Uterus (tissue), 4 donors: ENCODE results near the gene MBNL1. TPM values are rescaled to one million over a fixed set of nuclear protein-coding genes. Genes with fewer than 3 reads are reported as not detected.

Source experiments
- DNase-seq, 2 donors: peaks; one replicate each; pipeline ENCODE4 v3.0.0-alpha.2; 2019 to 2020
- H3K27ac ChIP-seq, 2 donors: fragments of 200-600 bp; sonication (generic); 1 replicate in 1 of 2; 2 replicates in 1 of 2; pipeline ENCODE4 v1.5.1; 2016 to 2018
- H3K27me3 ChIP-seq, 2 donors: fragments of 200-600 bp; sonication (generic); one replicate each; pipeline ENCODE4 v1.5.1; 2018 to 2019; ENCODE audit warnings: control low read depth in 1 of 2
- H3K36me3 ChIP-seq, 2 donors: fragments of 200-600 bp; sonication (generic); one replicate each; pipeline ENCODE4 v1.5.1; 2019; ENCODE audit warnings: control low read depth in 1 of 2
- H3K4me1 ChIP-seq, 2 donors: fragments of 200-600 bp; sonication (generic); one replicate each; pipeline ENCODE4 v1.5.1; 2018 to 2019; ENCODE audit warnings: control low read depth in 1 of 2
- H3K4me3 ChIP-seq, 2 donors: fragments of 200-600 bp; sonication (generic); 1 replicate in 1 of 2; 2 replicates in 1 of 2; pipeline ENCODE4 v1.5.1; 2018 to 2019; ENCODE audit warnings: mild to moderate bottlenecking in 1 of 2
- H3K9me3 ChIP-seq, 2 donors: fragments of 200-600 bp; sonication (generic); one replicate each; pipeline ENCODE4 v1.5.1; 2019; ENCODE audit warnings: control low read depth in 1 of 2
- POLR2A ChIP-seq, 2 donors: fragments of 450-650 bp; IDR thresholded peaks; one replicate each; pipeline ENCODE4 v1.6.1; 2016; ENCODE audit warnings: antibody characterized with exemption in 2 of 2, mild to moderate bottlenecking in 1 of 2, moderate library complexity in 1 of 2
- intact Hi-C: fragments of 100-400 bp; cut with DNase I; formaldehyde crosslinking; loops from one replicate; pipeline ENCODE4 v1.15.1; 2023; ENCODE audit warnings: low total_unique reads
- total RNA-seq, 4 donors: library from RNA; depleted of rRNA in 3 of 4; stranded (reverse); fragments of >200 nt in 3 of 4; gene quantifications; one replicate each; pipeline versions ENCODE4 v1.1.0 to v1.2.4, GENCODE V29; 2014 to 2023
- TF ChIP-seq, protein P1 (sequence below), 4 experiments: fragments of 200-600 bp in 2 of 4; fragments of 450-650 bp in 2 of 4; sonication (generic) in 2 of 4; IDR thresholded peaks; one replicate each; pipeline ENCODE4 v1.5.1; 2016 to 2019; ENCODE audit warnings: antibody characterized with exemption in 4 of 4, mild to moderate bottlenecking in 2 of 4, moderate library complexity in 1 of 4
- donor health status: DM: yes; HTN: yes; CAD: no.

The MBNL1 gene
- total RNA-seq, 4 donors from 2014 or later = 219 to 470 (median 243) TPM

DNA sequence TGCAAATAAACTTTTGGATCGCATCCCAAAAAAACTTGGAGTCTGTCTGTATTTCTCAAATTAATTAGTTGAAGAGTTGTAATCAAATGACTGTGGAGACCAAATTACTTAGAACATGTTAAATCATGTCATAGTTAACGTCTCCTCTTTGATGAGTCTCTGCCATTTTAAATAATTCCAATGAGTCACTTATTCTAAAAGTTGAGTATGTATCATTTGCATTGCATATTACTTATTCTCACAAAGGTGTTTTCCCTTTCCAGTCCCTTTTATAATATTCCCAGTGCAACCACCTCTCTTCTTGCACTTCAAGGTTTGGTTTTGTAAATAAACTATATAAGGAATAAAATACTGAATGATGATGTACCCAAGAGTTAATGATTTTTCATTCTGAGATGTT lies 36.0 kb upstream of the MBNL1 start:
- Histone ChIP-seq H3K27me3 (no peaks in the 10 kb centered on the region), H3K27ac (no peak overlapping the region), H3K36me3 (no peaks in the 10 kb centered on the region), H3K9me3 (no peaks in the 10 kb centered on the region), H3K4me3 (no peak overlapping the region), H3K4me1 (no peaks in the 10 kb centered on the region)
- no peak for DNase-seq
- TF ChIP-seq, protein P1, sequence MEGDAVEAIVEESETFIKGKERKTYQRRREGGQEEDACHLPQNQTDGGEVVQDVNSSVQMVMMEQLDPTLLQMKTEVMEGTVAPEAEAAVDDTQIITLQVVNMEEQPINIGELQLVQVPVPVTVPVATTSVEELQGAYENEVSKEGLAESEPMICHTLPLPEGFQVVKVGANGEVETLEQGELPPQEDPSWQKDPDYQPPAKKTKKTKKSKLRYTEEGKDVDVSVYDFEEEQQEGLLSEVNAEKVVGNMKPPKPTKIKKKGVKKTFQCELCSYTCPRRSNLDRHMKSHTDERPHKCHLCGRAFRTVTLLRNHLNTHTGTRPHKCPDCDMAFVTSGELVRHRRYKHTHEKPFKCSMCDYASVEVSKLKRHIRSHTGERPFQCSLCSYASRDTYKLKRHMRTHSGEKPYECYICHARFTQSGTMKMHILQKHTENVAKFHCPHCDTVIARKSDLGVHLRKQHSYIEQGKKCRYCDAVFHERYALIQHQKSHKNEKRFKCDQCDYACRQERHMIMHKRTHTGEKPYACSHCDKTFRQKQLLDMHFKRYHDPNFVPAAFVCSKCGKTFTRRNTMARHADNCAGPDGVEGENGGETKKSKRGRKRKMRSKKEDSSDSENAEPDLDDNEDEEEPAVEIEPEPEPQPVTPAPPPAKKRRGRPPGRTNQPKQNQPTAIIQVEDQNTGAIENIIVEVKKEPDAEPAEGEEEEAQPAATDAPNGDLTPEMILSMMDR (IDR thresholded peaks at IDR 0.05) = no peak
- no peak for TF ChIP-seq POLR2A (IDR thresholded peaks at IDR 0.05)
- intact Hi-C loops = no loop called here

DNA sequence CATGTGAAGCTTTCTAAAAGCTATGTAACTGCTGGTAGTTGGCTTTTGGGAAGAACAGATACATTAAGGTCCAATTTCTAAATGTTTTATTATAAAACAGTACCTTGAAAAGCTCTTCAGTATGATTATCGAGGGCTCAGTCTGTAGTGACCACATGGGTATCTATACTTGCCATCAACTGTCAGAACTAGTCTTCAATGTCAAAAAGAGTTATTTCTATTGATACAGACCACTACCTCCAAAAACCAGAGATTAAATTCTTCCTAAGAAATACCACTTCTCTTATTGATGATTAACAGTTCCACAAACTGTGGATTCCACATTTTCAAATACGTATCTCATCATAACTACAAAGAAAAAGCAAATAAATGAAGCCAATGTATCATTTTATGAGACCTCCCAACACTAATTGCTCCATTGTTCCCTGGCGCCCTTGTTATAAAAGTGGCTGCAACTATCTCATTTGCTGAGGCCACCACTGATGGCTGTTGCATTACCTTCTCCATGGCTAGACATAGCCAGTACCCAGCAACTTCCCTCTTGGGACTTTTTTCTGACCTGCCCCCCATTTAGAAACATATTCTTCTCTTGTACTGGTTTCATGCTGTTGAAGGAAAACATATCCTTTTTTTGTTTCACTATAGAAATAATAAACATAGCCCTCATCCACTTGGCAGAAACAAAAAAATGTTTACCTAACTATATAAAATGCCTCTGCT lies 33.9 kb upstream of the MBNL1 start:
- no peaks in the 10 kb centered on the region for H3K4me1 ChIP-seq
- H3K36me3 ChIP-seq = peaks cover 0 to 2% of the 10 kb centered on the region in 2 donors
- no peaks in the 10 kb centered on the region for H3K27me3 ChIP-seq
- no peak overlapping the region for H3K27ac ChIP-seq
- no peak for DNase-seq
- no peak overlapping the region for H3K4me3 ChIP-seq
- intact Hi-C loops = no loop called here
- TF ChIP-seq, protein P1 (IDR thresholded peaks at IDR 0.05) = no peak
- TF ChIP-seq POLR2A (IDR thresholded peaks at IDR 0.05) = no peak
- H3K9me3 ChIP-seq = no peaks in the 10 kb centered on the region

DNA sequence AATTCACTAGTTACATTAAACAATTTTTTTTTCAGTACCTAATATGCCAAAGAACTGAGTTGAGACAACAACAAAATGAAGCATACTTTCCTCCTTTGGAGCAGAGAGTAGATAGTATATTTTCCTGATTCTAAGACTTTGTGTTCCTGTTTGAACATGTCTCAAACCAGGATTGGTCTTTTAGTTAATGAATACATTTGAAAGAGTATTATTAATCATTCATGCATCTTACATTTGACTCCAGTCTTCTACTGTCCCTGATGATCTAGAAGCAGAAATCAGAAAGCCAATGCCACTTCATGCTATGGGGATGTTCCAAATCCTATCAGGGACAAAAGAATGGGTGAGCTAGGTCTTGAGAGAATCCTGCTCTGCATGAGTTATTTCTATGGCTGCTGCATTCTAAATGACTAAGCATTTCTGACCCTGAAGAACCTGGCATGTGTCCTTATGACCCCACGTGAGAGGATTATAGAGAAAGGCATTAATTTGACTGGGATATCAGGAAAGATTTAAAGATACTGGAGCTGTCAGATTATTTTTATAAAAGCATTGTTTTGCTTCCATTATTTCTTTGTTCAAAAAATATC lies 32.9 kb upstream of the MBNL1 start:
- H3K9me3 ChIP-seq = no peaks in the 10 kb centered on the region
- H3K36me3 ChIP-seq = peaks cover 0 to 2% of the 10 kb centered on the region in 2 donors
- no peak overlapping the region for H3K27ac ChIP-seq
- H3K4me3 ChIP-seq = no peak overlapping the region
- intact Hi-C loops = no loop called here
- H3K4me1 ChIP-seq = no peaks in the 10 kb centered on the region
- no peaks in the 10 kb centered on the region for H3K27me3 ChIP-seq
- DNase-seq = no peak
- no peak for TF ChIP-seq POLR2A (IDR thresholded peaks at IDR 0.05)
- TF ChIP-seq, protein P1 (IDR thresholded peaks at IDR 0.05) = no peak

DNA sequence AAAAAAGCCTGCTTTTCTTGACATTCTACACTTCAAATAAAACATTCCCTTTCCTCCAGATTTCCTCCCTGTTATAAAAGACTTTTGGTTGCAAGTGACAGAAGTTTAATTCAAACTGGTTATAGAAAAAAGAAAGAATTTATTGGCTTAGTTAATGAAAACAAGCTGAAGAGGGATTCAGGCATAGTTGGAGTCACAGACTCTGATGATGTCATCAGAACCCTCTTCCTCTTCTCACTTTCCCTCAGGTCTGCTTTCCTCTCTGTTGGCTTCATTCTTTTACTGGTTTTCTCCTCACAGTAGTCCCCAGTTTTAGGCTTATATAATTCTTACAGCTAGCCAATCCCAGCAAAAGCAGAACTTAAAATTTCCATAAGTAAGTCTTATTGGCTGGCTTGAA lies 32.0 kb upstream of the MBNL1 start:
- DNase-seq = no peak
- TF ChIP-seq, protein P1 (IDR thresholded peaks at IDR 0.05) = no peak
- TF ChIP-seq POLR2A (IDR thresholded peaks at IDR 0.05) = no peak
- H3K36me3 ChIP-seq = peaks cover 0 to 2% of the 10 kb centered on the region in 2 donors
- intact Hi-C loops = no loop called here
- H3K4me3 ChIP-seq = no peak overlapping the region
- no peaks in the 10 kb centered on the region for H3K27me3 ChIP-seq
- H3K4me1 ChIP-seq = no peaks in the 10 kb centered on the region
- H3K27ac ChIP-seq = no peak overlapping the region
- H3K9me3 ChIP-seq = no peaks in the 10 kb centered on the region
